ENCODE data around the gene ZNF541. TPM values are rescaled to one million over a fixed set of nuclear protein-coding genes. Genes with fewer than 3 reads are reported as not detected.
A peak's percentile ranks its signal among the peaks of the same experiment; 100 is the strongest.

Gene ZNF541
- total RNA-seq, 1 donor from 2014 or later, result 0.26 TPM

- no peak for TF ChIP-seq CTCF (IDR thresholded peaks at IDR 0.05)
- no peak overlapping the region for H3K4me3 ChIP-seq
- intact Hi-C loops (cut with DNase I), result no loop called here
- H3K9me3 ChIP-seq, result no peaks in the 10 kb centered on the region
- no peaks in the 10 kb centered on the region for H3K36me3 ChIP-seq
- peaks cover 19% of the 10 kb centered on the region for H3K27me3 ChIP-seq
- no peak overlapping the region for H3K27ac ChIP-seq
- no peak for ATAC-seq
- peaks cover 4% of the 10 kb centered on the region for H3K4me1 ChIP-seq
- DNase-seq, result no peak
These were observed 28.9 kb downstream of the ZNF541 start for GRCh38 chr19:47544075-47544474.

GRCh38 chr19:47542030-47542475, 30.9 kb downstream of the ZNF541 start:
- H3K27ac ChIP-seq, result no peak overlapping the region
- peaks cover 19% of the 10 kb centered on the region for H3K27me3 ChIP-seq
- no peak for DNase-seq
- H3K9me3 ChIP-seq, result no peaks in the 10 kb centered on the region
- no peak for ATAC-seq
- no peak for TF ChIP-seq CTCF (IDR thresholded peaks at IDR 0.05)
- H3K4me1 ChIP-seq, result peaks cover 4% of the 10 kb centered on the region
- no peak overlapping the region for H3K4me3 ChIP-seq
- intact Hi-C loops (cut with DNase I), result no loop called here
- H3K36me3 ChIP-seq, result no peaks in the 10 kb centered on the region

GRCh38 chr19:47541518-47541917, 31.4 kb downstream of the ZNF541 start:
- intact Hi-C loops (cut with DNase I), result no loop called here
- H3K27ac ChIP-seq, result no peak overlapping the region
- DNase-seq (no peak), ATAC-seq (peak; percentile 33)
- peaks cover 19% of the 10 kb centered on the region for H3K27me3 ChIP-seq
- no peaks in the 10 kb centered on the region for H3K36me3 ChIP-seq
- H3K4me1 ChIP-seq, result peaks cover 4% of the 10 kb centered on the region
- H3K4me3 ChIP-seq, result no peak overlapping the region
- H3K9me3 ChIP-seq, result no peaks in the 10 kb centered on the region
- TF ChIP-seq CTCF (IDR thresholded peaks at IDR 0.05), result no peak

- no peaks in the 10 kb centered on the region for H3K36me3 ChIP-seq
- H3K4me3 ChIP-seq, result no peak overlapping the region
- ATAC-seq (no peak), DNase-seq (peak; percentile 37)
- H3K4me1 ChIP-seq, result peaks cover 4% of the 10 kb centered on the region
- no peak overlapping the region for H3K27ac ChIP-seq
- no peak for TF ChIP-seq CTCF (IDR thresholded peaks at IDR 0.05)
- H3K27me3 ChIP-seq, result peaks cover 16% of the 10 kb centered on the region
- no peaks in the 10 kb centered on the region for H3K9me3 ChIP-seq
- intact Hi-C loops (cut with DNase I), result no loop called here
These were observed 32.2 kb downstream of the ZNF541 start for GRCh38 chr19:47540748-47541147.

- H3K4me1 ChIP-seq, result no peaks in the 10 kb centered on the region
- H3K27ac ChIP-seq, result no peak overlapping the region
- H3K9me3 ChIP-seq, result no peaks in the 10 kb centered on the region
- ATAC-seq (no peak), DNase-seq (no peak)
- no peak for TF ChIP-seq CTCF (IDR thresholded peaks at IDR 0.05)
- peaks cover 8% of the 10 kb centered on the region for H3K27me3 ChIP-seq
- intact Hi-C loops (cut with DNase I), result no loop called here
- no peak overlapping the region for H3K4me3 ChIP-seq
- H3K36me3 ChIP-seq, result no peaks in the 10 kb centered on the region
These were observed 33.1 kb downstream of the ZNF541 start for GRCh38 chr19:47539747-47540311.

- TF ChIP-seq CTCF (IDR thresholded peaks at IDR 0.05), result no peak
- ATAC-seq, result no peak
These were observed 34.1 kb downstream of the ZNF541 start for GRCh38 chr19:47538812-47539211.

More at GRCh38 chr19:47538812-47539211, 34.1 kb downstream of the ZNF541 start:
- Histone ChIP-seq H3K27ac (no peak overlapping the region), H3K4me3 (no peak overlapping the region), H3K4me1 (no peaks in the 10 kb centered on the region), H3K27me3 (no peaks in the 10 kb centered on the region), H3K9me3 (no peaks in the 10 kb centered on the region), H3K36me3 (no peaks in the 10 kb centered on the region)
- no peak for DNase-seq
- intact Hi-C loops (cut with DNase I), result no loop called here
